ENCODE measurements around the gene USP5.

USP5 gene

GRCh38 chr12:6827982-6828780 is 23.8 kb upstream of the USP5 start, which contains the start of gene P3H3:
Gene P3H3 (plus strand): TSS chr12:6828407. CDS start chr12:6828441, 34 bp downstream.
- H3K4me1 ChIP-seq (ENCODE audit: control insufficient read depth, insufficient read depth, low read length) = peaks cover 17% of the 10 kb centered on the region
- H3K4me3 ChIP-seq (ENCODE audit: low read length) = peak within 1 kb of the TSS; percentile 50
- H3K9me3 ChIP-seq (ENCODE audit: control insufficient read depth, low read length) = no peaks in the 10 kb centered on the region
- H3K36me3 ChIP-seq (ENCODE audit: control insufficient read depth, insufficient read depth, low read length) = no peaks in the 10 kb centered on the region
- H3K27me3 ChIP-seq (ENCODE audit: control insufficient read depth, insufficient read depth, low read length) = peaks cover 74% of the 10 kb centered on the region
- H3K9ac ChIP-seq (ENCODE audit: low read length) = peak within 1 kb of the TSS; percentile 73

- Histone ChIP-seq H3K4me1 (ENCODE audit: control insufficient read depth, insufficient read depth, low read length) (peaks cover 17% of the 10 kb centered on the region), H3K4me3 (ENCODE audit: low read length) (peak overlapping the region; percentile 50), H3K36me3 (ENCODE audit: control insufficient read depth, insufficient read depth, low read length) (no peaks in the 10 kb centered on the region), H3K27me3 (ENCODE audit: control insufficient read depth, insufficient read depth, low read length) (peaks cover 66% of the 10 kb centered on the region), H3K9me3 (ENCODE audit: control insufficient read depth, low read length) (no peaks in the 10 kb centered on the region), H3K9ac (ENCODE audit: low read length) (peak overlapping the region; percentile 73)
These were observed 23.0 kb upstream of the USP5 start for GRCh38 chr12:6828781-6829535.

GRCh38 chr12:6829536-6830220 is 22.3 kb upstream of the USP5 start:
- peaks cover 17% of the 10 kb centered on the region for H3K4me1 ChIP-seq (ENCODE audit: control insufficient read depth, insufficient read depth, low read length)
- H3K27me3 ChIP-seq (ENCODE audit: control insufficient read depth, insufficient read depth, low read length) = peaks cover 59% of the 10 kb centered on the region
- no peaks in the 10 kb centered on the region for H3K36me3 ChIP-seq (ENCODE audit: control insufficient read depth, insufficient read depth, low read length)
- H3K9ac ChIP-seq (ENCODE audit: low read length) = peak overlapping the region; percentile 73
- H3K9me3 ChIP-seq (ENCODE audit: control insufficient read depth, low read length) = no peaks in the 10 kb centered on the region
- H3K4me3 ChIP-seq (ENCODE audit: low read length) = no peak overlapping the region

- Histone ChIP-seq H3K9ac (ENCODE audit: low read length) (no peak overlapping the region), H3K9me3 (ENCODE audit: control insufficient read depth, low read length) (no peaks in the 10 kb centered on the region), H3K27me3 (ENCODE audit: control insufficient read depth, insufficient read depth, low read length) (peaks cover 51% of the 10 kb centered on the region), H3K4me3 (ENCODE audit: low read length) (no peak overlapping the region), H3K36me3 (ENCODE audit: control insufficient read depth, insufficient read depth, low read length) (no peaks in the 10 kb centered on the region), H3K4me1 (ENCODE audit: control insufficient read depth, insufficient read depth, low read length) (peaks cover 17% of the 10 kb centered on the region)
These were observed 21.6 kb upstream of the USP5 start for GRCh38 chr12:6830286-6830890.

GRCh38 chr12:6830999-6831398 is 21.0 kb upstream of the USP5 start:
- no peak overlapping the region for H3K9ac ChIP-seq (ENCODE audit: low read length)
- H3K27me3 ChIP-seq (ENCODE audit: control insufficient read depth, insufficient read depth, low read length) = peaks cover 45% of the 10 kb centered on the region
- no peak overlapping the region for H3K4me3 ChIP-seq (ENCODE audit: low read length)
- no peaks in the 10 kb centered on the region for H3K36me3 ChIP-seq (ENCODE audit: control insufficient read depth, insufficient read depth, low read length)
- no peaks in the 10 kb centered on the region for H3K9me3 ChIP-seq (ENCODE audit: control insufficient read depth, low read length)
- H3K4me1 ChIP-seq (ENCODE audit: control insufficient read depth, insufficient read depth, low read length) = peaks cover 21% of the 10 kb centered on the region

- Histone ChIP-seq H3K36me3 (ENCODE audit: control insufficient read depth, insufficient read depth, low read length) (no peaks in the 10 kb centered on the region), H3K4me1 (ENCODE audit: control insufficient read depth, insufficient read depth, low read length) (peaks cover 21% of the 10 kb centered on the region)
These were observed 20.4 kb upstream of the USP5 start for GRCh38 chr12:6831450-6831995.

GRCh38 chr12:6832125-6832524 is 19.8 kb upstream of the USP5 start:
- H3K9me3 ChIP-seq (ENCODE audit: control insufficient read depth, low read length) = no peaks in the 10 kb centered on the region
- peaks cover 19% of the 10 kb centered on the region for H3K4me1 ChIP-seq (ENCODE audit: control insufficient read depth, insufficient read depth, low read length)
- peaks cover 34% of the 10 kb centered on the region for H3K27me3 ChIP-seq (ENCODE audit: control insufficient read depth, insufficient read depth, low read length)
- no peaks in the 10 kb centered on the region for H3K36me3 ChIP-seq (ENCODE audit: control insufficient read depth, insufficient read depth, low read length)
- no peak overlapping the region for H3K4me3 ChIP-seq (ENCODE audit: low read length)
- no peak overlapping the region for H3K9ac ChIP-seq (ENCODE audit: low read length)

More at GRCh38 chr12:6831450-6831995, 20.4 kb upstream of the USP5 start:
- Histone ChIP-seq H3K27me3 (ENCODE audit: control insufficient read depth, insufficient read depth, low read length) (peaks cover 40% of the 10 kb centered on the region), H3K9ac (ENCODE audit: low read length) (no peak overlapping the region), H3K9me3 (ENCODE audit: control insufficient read depth, low read length) (no peaks in the 10 kb centered on the region), H3K4me3 (ENCODE audit: low read length) (no peak overlapping the region)

GRCh38 chr12:6833189-6833890 is 18.6 kb upstream of the USP5 start:
- Histone ChIP-seq H3K4me1 (ENCODE audit: control insufficient read depth, insufficient read depth, low read length) (peaks cover 14% of the 10 kb centered on the region), H3K36me3 (ENCODE audit: control insufficient read depth, insufficient read depth, low read length) (no peaks in the 10 kb centered on the region), H3K9ac (ENCODE audit: low read length) (no peak overlapping the region), H3K4me3 (ENCODE audit: low read length) (no peak overlapping the region), H3K27me3 (ENCODE audit: control insufficient read depth, insufficient read depth, low read length) (peaks cover 24% of the 10 kb centered on the region), H3K9me3 (ENCODE audit: control insufficient read depth, low read length) (no peaks in the 10 kb centered on the region)

- Histone ChIP-seq H3K9ac (ENCODE audit: low read length) (no peak overlapping the region), H3K36me3 (ENCODE audit: control insufficient read depth, insufficient read depth, low read length) (no peaks in the 10 kb centered on the region), H3K4me3 (ENCODE audit: low read length) (no peak overlapping the region), H3K27me3 (ENCODE audit: control insufficient read depth, insufficient read depth, low read length) (peaks cover 18% of the 10 kb centered on the region), H3K9me3 (ENCODE audit: control insufficient read depth, low read length) (no peaks in the 10 kb centered on the region), H3K4me1 (ENCODE audit: control insufficient read depth, insufficient read depth, low read length) (peaks cover 11% of the 10 kb centered on the region)
These were observed 17.7 kb upstream of the USP5 start for GRCh38 chr12:6834254-6834653.

GRCh38 chr12:6834873-6835272 is 17.1 kb upstream of the USP5 start:
- H3K4me1 ChIP-seq (ENCODE audit: control insufficient read depth, insufficient read depth, low read length) = peaks cover 5% of the 10 kb centered on the region
- no peaks in the 10 kb centered on the region for H3K36me3 ChIP-seq (ENCODE audit: control insufficient read depth, insufficient read depth, low read length)
- H3K9ac ChIP-seq (ENCODE audit: low read length) = no peak overlapping the region
- H3K4me3 ChIP-seq (ENCODE audit: low read length) = no peak overlapping the region
- H3K27me3 ChIP-seq (ENCODE audit: control insufficient read depth, insufficient read depth, low read length) = peaks cover 12% of the 10 kb centered on the region
- no peaks in the 10 kb centered on the region for H3K9me3 ChIP-seq (ENCODE audit: control insufficient read depth, low read length)

GRCh38 chr12:6836851-6837250 is 15.1 kb upstream of the USP5 start:
- no peaks in the 10 kb centered on the region for H3K36me3 ChIP-seq (ENCODE audit: control insufficient read depth, insufficient read depth, low read length)
- H3K9ac ChIP-seq (ENCODE audit: low read length) = no peak overlapping the region
- H3K4me3 ChIP-seq (ENCODE audit: low read length) = no peak overlapping the region
- H3K4me1 ChIP-seq (ENCODE audit: control insufficient read depth, insufficient read depth, low read length) = peaks cover 13% of the 10 kb centered on the region
- H3K27me3 ChIP-seq (ENCODE audit: control insufficient read depth, insufficient read depth, low read length) = no peaks in the 10 kb centered on the region
- H3K9me3 ChIP-seq (ENCODE audit: control insufficient read depth, low read length) = no peaks in the 10 kb centered on the region

Measured in mucosa of stomach (tissue), 1 donor.